ENCODE measurements around the gene TMEM54.

GRCh38 chr1:32892368-32893197 is 8.6 kb downstream of the TMEM54 start:
- TF ChIP-seq, protein P1, sequence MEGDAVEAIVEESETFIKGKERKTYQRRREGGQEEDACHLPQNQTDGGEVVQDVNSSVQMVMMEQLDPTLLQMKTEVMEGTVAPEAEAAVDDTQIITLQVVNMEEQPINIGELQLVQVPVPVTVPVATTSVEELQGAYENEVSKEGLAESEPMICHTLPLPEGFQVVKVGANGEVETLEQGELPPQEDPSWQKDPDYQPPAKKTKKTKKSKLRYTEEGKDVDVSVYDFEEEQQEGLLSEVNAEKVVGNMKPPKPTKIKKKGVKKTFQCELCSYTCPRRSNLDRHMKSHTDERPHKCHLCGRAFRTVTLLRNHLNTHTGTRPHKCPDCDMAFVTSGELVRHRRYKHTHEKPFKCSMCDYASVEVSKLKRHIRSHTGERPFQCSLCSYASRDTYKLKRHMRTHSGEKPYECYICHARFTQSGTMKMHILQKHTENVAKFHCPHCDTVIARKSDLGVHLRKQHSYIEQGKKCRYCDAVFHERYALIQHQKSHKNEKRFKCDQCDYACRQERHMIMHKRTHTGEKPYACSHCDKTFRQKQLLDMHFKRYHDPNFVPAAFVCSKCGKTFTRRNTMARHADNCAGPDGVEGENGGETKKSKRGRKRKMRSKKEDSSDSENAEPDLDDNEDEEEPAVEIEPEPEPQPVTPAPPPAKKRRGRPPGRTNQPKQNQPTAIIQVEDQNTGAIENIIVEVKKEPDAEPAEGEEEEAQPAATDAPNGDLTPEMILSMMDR (tag by site-specific recombination; IDR thresholded peaks at IDR 0.05), result no peak
- TF ChIP-seq ZNF510 (tag by site-specific recombination; IDR thresholded peaks at IDR 0.05; ENCODE audit: insufficient replicate concordance), result no peak
- no peak for TF ChIP-seq ZNF350 (tag by site-specific recombination; IDR thresholded peaks at IDR 0.05)
- TF ChIP-seq ZNF274 (IDR thresholded peaks at IDR 0.05; ENCODE audit: low read length), result no peak
- no peak for TF ChIP-seq ZNF274 (tag by site-specific recombination; IDR thresholded peaks at IDR 0.05; ENCODE audit: borderline replicate concordance)
- no peak for TF ChIP-seq ZFP3 (tag by site-specific recombination; IDR thresholded peaks at IDR 0.05; ENCODE audit: low read depth)
- TF ChIP-seq, protein P2, sequence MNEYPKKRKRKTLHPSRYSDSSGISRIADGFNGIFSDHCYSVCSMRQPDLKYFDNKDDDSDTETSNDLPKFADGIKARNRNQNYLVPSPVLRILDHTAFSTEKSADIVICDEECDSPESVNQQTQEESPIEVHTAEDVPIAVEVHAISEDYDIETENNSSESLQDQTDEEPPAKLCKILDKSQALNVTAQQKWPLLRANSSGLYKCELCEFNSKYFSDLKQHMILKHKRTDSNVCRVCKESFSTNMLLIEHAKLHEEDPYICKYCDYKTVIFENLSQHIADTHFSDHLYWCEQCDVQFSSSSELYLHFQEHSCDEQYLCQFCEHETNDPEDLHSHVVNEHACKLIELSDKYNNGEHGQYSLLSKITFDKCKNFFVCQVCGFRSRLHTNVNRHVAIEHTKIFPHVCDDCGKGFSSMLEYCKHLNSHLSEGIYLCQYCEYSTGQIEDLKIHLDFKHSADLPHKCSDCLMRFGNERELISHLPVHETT (tag by site-specific recombination; IDR thresholded peaks at IDR 0.05), result no peak
- no peak for TF ChIP-seq BCL6B (tag by site-specific recombination; IDR thresholded peaks at IDR 0.05)
- no peak for TF ChIP-seq ZNF202 (tag by site-specific recombination; IDR thresholded peaks at IDR 0.05; ENCODE audit: borderline replicate concordance)
- TF ChIP-seq, protein P3, sequence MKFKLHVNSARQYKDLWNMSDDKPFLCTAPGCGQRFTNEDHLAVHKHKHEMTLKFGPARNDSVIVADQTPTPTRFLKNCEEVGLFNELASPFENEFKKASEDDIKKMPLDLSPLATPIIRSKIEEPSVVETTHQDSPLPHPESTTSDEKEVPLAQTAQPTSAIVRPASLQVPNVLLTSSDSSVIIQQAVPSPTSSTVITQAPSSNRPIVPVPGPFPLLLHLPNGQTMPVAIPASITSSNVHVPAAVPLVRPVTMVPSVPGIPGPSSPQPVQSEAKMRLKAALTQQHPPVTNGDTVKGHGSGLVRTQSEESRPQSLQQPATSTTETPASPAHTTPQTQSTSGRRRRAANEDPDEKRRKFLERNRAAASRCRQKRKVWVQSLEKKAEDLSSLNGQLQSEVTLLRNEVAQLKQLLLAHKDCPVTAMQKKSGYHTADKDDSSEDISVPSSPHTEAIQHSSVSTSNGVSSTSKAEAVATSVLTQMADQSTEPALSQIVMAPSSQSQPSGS (tag by site-specific recombination; IDR thresholded peaks at IDR 0.05; ENCODE audit: low read depth), result no peak
- TF ChIP-seq, protein P4, sequence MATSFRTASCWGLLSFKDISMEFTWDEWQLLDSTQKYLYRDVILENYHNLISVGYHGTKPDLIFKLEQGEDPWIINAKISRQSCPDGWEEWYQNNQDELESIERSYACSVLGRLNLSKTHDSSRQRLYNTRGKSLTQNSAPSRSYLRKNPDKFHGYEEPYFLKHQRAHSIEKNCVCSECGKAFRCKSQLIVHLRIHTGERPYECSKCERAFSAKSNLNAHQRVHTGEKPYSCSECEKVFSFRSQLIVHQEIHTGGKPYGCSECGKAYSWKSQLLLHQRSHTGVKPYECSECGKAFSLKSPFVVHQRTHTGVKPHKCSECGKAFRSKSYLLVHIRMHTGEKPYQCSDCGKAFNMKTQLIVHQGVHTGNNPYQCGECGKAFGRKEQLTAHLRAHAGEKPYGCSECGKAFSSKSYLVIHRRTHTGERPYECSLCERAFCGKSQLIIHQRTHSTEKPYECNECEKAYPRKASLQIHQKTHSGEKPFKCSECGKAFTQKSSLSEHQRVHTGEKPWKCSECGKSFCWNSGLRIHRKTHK (tag by site-specific recombination; IDR thresholded peaks at IDR 0.05), result no peak
- no peak for TF ChIP-seq OSR2 (tag by site-specific recombination; IDR thresholded peaks at IDR 0.05)
- TF ChIP-seq YY2 (tag by site-specific recombination; IDR thresholded peaks at IDR 0.05), result no peak

Data from HEK293 (cell line).